ENCODE data around the gene LCN12.
A peak's percentile ranks its signal among the peaks of the same experiment; 100 is the strongest.

The LCN12 gene

DNA sequence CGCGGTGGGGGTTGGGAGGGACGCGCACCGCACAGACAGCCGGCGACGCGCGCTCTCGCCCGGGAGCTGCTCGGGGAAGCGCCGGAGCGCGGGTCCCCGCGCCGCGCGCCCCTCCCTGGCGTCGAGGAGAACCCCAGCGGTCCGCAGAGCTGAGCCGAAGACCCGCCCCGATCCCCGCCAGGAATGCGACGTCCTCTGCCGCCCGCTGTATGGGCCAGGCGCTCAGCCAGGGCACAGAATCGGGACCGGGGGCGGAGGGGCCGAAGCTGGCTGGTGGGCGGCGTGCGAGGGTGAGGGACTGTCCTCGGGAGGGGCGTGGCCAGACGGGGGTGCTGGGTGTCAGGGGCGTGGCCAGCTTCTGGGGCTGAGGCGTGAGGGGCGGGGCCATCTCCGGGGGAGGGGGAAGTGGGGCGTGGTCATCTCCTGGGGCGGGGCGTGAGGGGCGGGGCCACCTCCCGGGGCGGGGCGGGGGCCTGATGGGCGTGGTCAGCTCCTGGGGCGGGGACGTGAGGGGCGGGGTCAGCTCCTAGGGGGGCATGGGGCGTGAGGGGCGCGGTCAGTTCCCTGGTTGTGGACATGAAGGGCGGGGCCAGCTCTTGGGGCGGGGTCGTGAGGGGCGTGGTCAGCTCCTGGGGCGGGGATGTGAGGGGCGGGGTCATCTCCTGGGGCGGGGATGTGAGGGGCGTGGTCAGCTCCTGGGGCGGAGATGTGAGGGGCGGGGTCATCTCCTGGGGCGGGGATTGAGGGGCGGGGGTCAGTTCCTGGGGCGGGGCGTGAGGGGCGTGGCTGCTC, 26.2 kb downstream of the LCN12 start:
- H3K14ac ChIP-seq (ENCODE audit: low read length): peak overlapping the region; percentile 99
- no peak overlapping the region for H4K91ac ChIP-seq (ENCODE audit: low read depth, low read length, poor library complexity)
- peak overlapping the region; percentile 98 for H3K18ac ChIP-seq (ENCODE audit: low read length)
- H3K9ac ChIP-seq (ENCODE audit: low read depth, low read length, poor library complexity): peak overlapping the region; percentile 96
- peak overlapping the region; percentile 99 for H2BK12ac ChIP-seq (ENCODE audit: low read length)
- peak overlapping the region; percentile 97 for H2AK5ac ChIP-seq (ENCODE audit: low read depth, low read length)
- H3K79me1 ChIP-seq (ENCODE audit: low read depth, low read length): no peaks in the 10 kb centered on the region
- H3K4me1 ChIP-seq (ENCODE audit: control insufficient read depth in 2 of 2, insufficient read depth in 1 of 2, low read depth in 1 of 2, low read length in 2 of 2): peaks cover 0 to 10% of the 10 kb centered on the region in 2 donors
- H3K27me3 ChIP-seq (ENCODE audit: control insufficient read depth in 3 of 3, insufficient read depth in 3 of 3, low read depth in 1 of 3, low read length in 3 of 3): peaks cover 0 to 87% (median 13%) of the 10 kb centered on the region in 3 experiments
- H3K4me3 ChIP-seq (ENCODE audit: low read length in 2 of 2): peak overlapping the region; percentile 17 to 81
- no peak overlapping the region for H4K8ac ChIP-seq (ENCODE audit: low read depth, low read length)
- no CpG with 5 or more reads among the region's 78 CpGs for WGBS, 2 donors (ENCODE audit: extremely low coverage in 2 of 2, insufficient read length in 2 of 2, insufficient replicate concordance in 1 of 2)
- H2BK5ac ChIP-seq (ENCODE audit: low read length): no peak overlapping the region
- H3K23ac ChIP-seq (ENCODE audit: low read depth, low read length, poor library complexity): peak overlapping the region; percentile 93
- peak; percentile 82 for DNase-seq (ENCODE audit: low spot score)
- H3K36me3 ChIP-seq (replicated peaks in 1 of 2; ENCODE audit: control insufficient read depth in 2 of 2, insufficient read depth in 2 of 2, low read length in 2 of 2): no peaks in the 10 kb centered on the region
- peak overlapping the region; percentile 81 for H2AFZ ChIP-seq (ENCODE audit: low read length)
- H3K9me3 ChIP-seq (replicated peaks in 1 of 2; ENCODE audit: control insufficient read depth in 2 of 2, insufficient read depth in 1 of 2, low read depth in 1 of 2, low read length in 2 of 2): no peaks in the 10 kb centered on the region
- peak overlapping the region; percentile 17 for H2BK120ac ChIP-seq (ENCODE audit: low read depth, low read length)
- no peak overlapping the region for H3K27ac ChIP-seq (replicated peaks; ENCODE audit: low read length)
- peak overlapping the region; percentile 94 for H3K4me2 ChIP-seq (ENCODE audit: insufficient read depth, low read length, poor library complexity, severe bottlenecking)
- peak overlapping the region; percentile 99 for H3K4ac ChIP-seq (ENCODE audit: low read length)
- H2BK15ac ChIP-seq (ENCODE audit: low read length): peak overlapping the region; percentile 92

DNA sequence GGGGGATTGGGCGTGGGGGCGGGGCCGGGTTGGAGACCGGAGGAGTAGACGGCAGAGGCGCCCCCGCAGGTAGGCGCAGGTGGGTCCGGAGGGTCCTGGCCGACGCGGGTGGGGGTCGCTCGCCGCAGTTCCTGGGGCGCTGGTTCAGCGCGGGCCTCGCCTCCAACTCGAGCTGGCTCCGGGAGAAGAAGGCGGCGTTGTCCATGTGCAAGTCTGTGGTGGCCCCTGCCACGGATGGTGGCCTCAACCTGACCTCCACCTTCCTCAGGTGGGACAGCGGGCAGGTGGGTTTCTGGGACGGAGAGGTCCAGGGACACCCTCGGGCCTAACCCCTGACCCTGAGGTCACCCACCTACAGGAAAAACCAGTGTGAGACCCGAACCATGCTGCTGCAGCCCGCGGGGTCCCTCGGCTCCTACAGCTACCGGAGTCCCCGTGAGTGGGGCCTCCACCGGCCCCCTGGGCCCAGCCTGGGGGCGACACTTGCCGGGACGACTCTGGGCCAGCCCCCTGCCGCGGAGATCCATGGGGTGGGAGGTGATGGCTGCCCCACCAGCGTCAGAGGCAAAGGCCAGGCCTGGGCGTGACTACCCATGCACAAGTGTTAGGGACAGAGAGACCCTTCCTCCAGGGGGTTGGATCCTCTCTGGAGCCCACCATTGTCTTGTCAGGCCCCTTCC, 26.9 kb downstream of the LCN12 start:
- no peak overlapping the region for H3K27ac ChIP-seq (replicated peaks; ENCODE audit: low read length)
- H3K9ac ChIP-seq (ENCODE audit: low read depth, low read length, poor library complexity): no peak overlapping the region
- H3K27me3 ChIP-seq (ENCODE audit: control insufficient read depth in 3 of 3, insufficient read depth in 3 of 3, low read depth in 1 of 3, low read length in 3 of 3): peaks cover 0 to 86% (median 20%) of the 10 kb centered on the region in 3 experiments
- peak overlapping the region; percentile 67 for H2BK15ac ChIP-seq (ENCODE audit: low read length)
- H3K4ac ChIP-seq (ENCODE audit: low read length): no peak overlapping the region
- H4K91ac ChIP-seq (ENCODE audit: low read depth, low read length, poor library complexity): no peak overlapping the region
- H2BK5ac ChIP-seq (ENCODE audit: low read length): no peak overlapping the region
- peak overlapping the region; percentile 55 for H3K23ac ChIP-seq (ENCODE audit: low read depth, low read length, poor library complexity)
- H3K14ac ChIP-seq (ENCODE audit: low read length): peak overlapping the region; percentile 82
- no peaks in the 10 kb centered on the region for H3K79me1 ChIP-seq (ENCODE audit: low read depth, low read length)
- H4K8ac ChIP-seq (ENCODE audit: low read depth, low read length): no peak overlapping the region
- H3K18ac ChIP-seq (ENCODE audit: low read length): peak overlapping the region; percentile 85
- no peak overlapping the region for H2AFZ ChIP-seq (ENCODE audit: low read length)
- no peaks in the 10 kb centered on the region for H3K9me3 ChIP-seq (replicated peaks in 1 of 2; ENCODE audit: control insufficient read depth in 2 of 2, insufficient read depth in 1 of 2, low read depth in 1 of 2, low read length in 2 of 2)
- peaks cover 0 to 10% of the 10 kb centered on the region in 2 donors for H3K4me1 ChIP-seq (ENCODE audit: control insufficient read depth in 2 of 2, insufficient read depth in 1 of 2, low read depth in 1 of 2, low read length in 2 of 2)
- H2AK5ac ChIP-seq (ENCODE audit: low read depth, low read length): peak overlapping the region; percentile 98
- H3K36me3 ChIP-seq (replicated peaks in 1 of 2; ENCODE audit: control insufficient read depth in 2 of 2, insufficient read depth in 2 of 2, low read length in 2 of 2): no peaks in the 10 kb centered on the region
- peak overlapping the region; percentile 58 for H2BK12ac ChIP-seq (ENCODE audit: low read length)
- DNase-seq (ENCODE audit: low spot score): no peak
- H2BK120ac ChIP-seq (ENCODE audit: low read depth, low read length): no peak overlapping the region
- no CpG with 5 or more reads among the region's 41 CpGs for WGBS, 2 donors (ENCODE audit: extremely low coverage in 2 of 2, insufficient read length in 2 of 2, insufficient replicate concordance in 1 of 2)
- peak overlapping the region; percentile 11 for H3K4me2 ChIP-seq (ENCODE audit: insufficient read depth, low read length, poor library complexity, severe bottlenecking)
- peak overlapping the region in 1 of 2 donors; percentile 36 for H3K4me3 ChIP-seq (ENCODE audit: low read length in 2 of 2)

DNA sequence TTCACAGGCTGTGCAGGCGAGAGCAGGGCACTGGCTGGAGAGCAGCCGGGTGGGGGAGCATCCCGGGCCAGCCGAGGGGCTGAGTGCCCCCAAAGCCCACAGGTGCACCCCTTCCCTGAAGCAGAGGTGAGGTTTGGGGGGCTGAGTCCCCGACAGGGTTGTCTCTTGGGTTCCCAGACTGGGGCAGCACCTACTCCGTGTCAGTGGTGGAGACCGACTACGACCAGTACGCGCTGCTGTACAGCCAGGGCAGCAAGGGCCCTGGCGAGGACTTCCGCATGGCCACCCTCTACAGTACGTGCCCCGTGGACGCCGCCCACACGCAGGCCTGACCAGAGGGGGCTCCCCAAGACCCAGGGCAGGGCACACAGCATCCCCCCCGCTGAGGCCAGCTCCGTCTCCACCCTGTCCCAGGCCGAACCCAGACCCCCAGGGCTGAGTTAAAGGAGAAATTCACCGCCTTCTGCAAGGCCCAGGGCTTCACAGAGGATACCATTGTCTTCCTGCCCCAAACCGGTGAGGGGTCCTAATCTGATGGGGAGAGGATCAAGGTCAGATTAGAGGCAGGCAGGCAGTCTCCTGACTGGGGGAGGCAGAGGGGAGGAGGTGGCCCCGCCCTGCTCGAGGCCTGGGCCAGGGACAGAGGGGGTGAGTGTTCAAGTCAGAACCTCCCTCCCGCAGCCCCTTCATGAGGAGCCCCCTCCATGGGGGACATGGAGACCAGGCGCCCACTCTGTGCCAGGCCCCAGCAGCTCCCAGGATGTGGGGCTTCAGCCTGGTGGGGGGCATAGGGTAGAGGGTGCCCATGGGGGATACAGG, 27.9 kb downstream of the LCN12 start:
- no CpG with 5 or more reads among the region's 26 CpGs for WGBS, 2 donors (ENCODE audit: extremely low coverage in 2 of 2, insufficient read length in 2 of 2, insufficient replicate concordance in 1 of 2)
- H3K27me3 ChIP-seq (ENCODE audit: control insufficient read depth in 3 of 3, insufficient read depth in 3 of 3, low read depth in 1 of 3, low read length in 3 of 3): peaks cover 2 to 80% (median 30%) of the 10 kb centered on the region in 3 experiments

More for the DNA sequence above, 27.9 kb downstream of the LCN12 start:
- no peaks in the 10 kb centered on the region for H3K36me3 ChIP-seq (replicated peaks in 1 of 2; ENCODE audit: control insufficient read depth in 2 of 2, insufficient read depth in 2 of 2, low read length in 2 of 2)
- no peak for DNase-seq (ENCODE audit: low spot score)
- no peak overlapping the region for H3K14ac ChIP-seq (ENCODE audit: low read length)
- H2BK120ac ChIP-seq (ENCODE audit: low read depth, low read length): peak overlapping the region; percentile 17
- H3K27ac ChIP-seq (replicated peaks; ENCODE audit: low read length): no peak overlapping the region
- H2BK12ac ChIP-seq (ENCODE audit: low read length): peak overlapping the region; percentile 58
- H3K4me3 ChIP-seq (ENCODE audit: low read length in 2 of 2): no peak overlapping the region
- H3K9ac ChIP-seq (ENCODE audit: low read depth, low read length, poor library complexity): no peak overlapping the region
- peak overlapping the region; percentile 84 for H2AK5ac ChIP-seq (ENCODE audit: low read depth, low read length)
- H3K79me1 ChIP-seq (ENCODE audit: low read depth, low read length): no peaks in the 10 kb centered on the region
- no peaks in the 10 kb centered on the region for H3K9me3 ChIP-seq (replicated peaks in 1 of 2; ENCODE audit: control insufficient read depth in 2 of 2, insufficient read depth in 1 of 2, low read depth in 1 of 2, low read length in 2 of 2)
- peak overlapping the region; percentile 70 for H3K18ac ChIP-seq (ENCODE audit: low read length)
- peak overlapping the region; percentile 81 for H2BK15ac ChIP-seq (ENCODE audit: low read length)
- peaks cover 0 to 10% of the 10 kb centered on the region in 2 donors for H3K4me1 ChIP-seq (ENCODE audit: control insufficient read depth in 2 of 2, insufficient read depth in 1 of 2, low read depth in 1 of 2, low read length in 2 of 2)
- H3K23ac ChIP-seq (ENCODE audit: low read depth, low read length, poor library complexity): peak overlapping the region; percentile 85
- peak overlapping the region; percentile 75 for H2BK5ac ChIP-seq (ENCODE audit: low read length)
- no peak overlapping the region for H3K4me2 ChIP-seq (ENCODE audit: insufficient read depth, low read length, poor library complexity, severe bottlenecking)
- no peak overlapping the region for H2AFZ ChIP-seq (ENCODE audit: low read length)
- H4K91ac ChIP-seq (ENCODE audit: low read depth, low read length, poor library complexity): no peak overlapping the region
- no peak overlapping the region for H4K8ac ChIP-seq (ENCODE audit: low read depth, low read length)
- peak overlapping the region; percentile 67 for H3K4ac ChIP-seq (ENCODE audit: low read length)
